Panc1 (cell line): ENCODE measurements around the gene PPP2R3A.

Experiments used
- CTCF ChIP-seq: fragments of 450-650 bp; IDR thresholded peaks from 2 replicates; pipeline ENCODE4 v1.5.1; 2017; ENCODE audit warnings: mild to moderate bottlenecking
- POLR2AphosphoS5 ChIP-seq: IDR thresholded peaks from 2 replicates; pipeline ENCODE4 v1.6.1; 2012; ENCODE audit warnings: mild to moderate bottlenecking, low read depth, low read length, moderate library complexity
- REST ChIP-seq, 2 experiments: IDR thresholded peaks; 2 replicates each; pipeline ENCODE4 v1.6.1; 2011 to 2012; ENCODE audit warnings: low read depth in 2 of 2, control low read depth in 1 of 2, low read length in 1 of 2, mild to moderate bottlenecking in 1 of 2, moderate library complexity in 1 of 2; ENCODE audit not compliant: insufficient read depth in 1 of 2
- SIN3A ChIP-seq: IDR thresholded peaks from 2 replicates; pipeline ENCODE4 v1.6.1; 2012; ENCODE audit warnings: low read depth, mild to moderate bottlenecking, low read length, moderate library complexity, borderline replicate concordance; ENCODE audit not compliant: insufficient read depth
- TCF7L2 ChIP-seq: IDR thresholded peaks from 2 replicates; pipeline ENCODE4 v1.6.1; 2011; ENCODE audit warnings: mild to moderate bottlenecking, low read depth, low read length, inconsistent platforms

- no peak for TF ChIP-seq CTCF
- TF ChIP-seq TCF7L2, result no peak
- TF ChIP-seq POLR2AphosphoS5, result no peak
- no peak for TF ChIP-seq SIN3A
- no peak for TF ChIP-seq REST (IDR thresholded peaks at IDR 0.05; ENCODE audit: insufficient read depth in 1 of 2, low read depth in 2 of 2, low read length in 1 of 2)
Measured at GRCh38 chr3:136109499-136109898, 144.0 kb downstream of the PPP2R3A start.
